ENCODE measurements around the gene GGA1. TPM values are rescaled to one million over a fixed set of nuclear protein-coding genes. Genes with fewer than 3 reads are reported as not detected.

The GGA1 gene
- total RNA-seq, 3 donors from 2014 or later: 70.4 to 79.0 (median 74.3) TPM

- no peaks in the 10 kb centered on the region for H3K36me3 ChIP-seq (ENCODE audit: low read depth)
- H3K9me3 ChIP-seq: no peaks in the 10 kb centered on the region
- H3K4me1 ChIP-seq (ENCODE audit: low read depth): peaks cover 37% of the 10 kb centered on the region
- intact Hi-C loops (cut with DNase I, micrococcal nuclease): loop anchor here in 1 of 2 donors (10.0 kb wide), 1 partner anchor 57 kb away; the partner anchor contains the start of gene NOL12
- ATAC-seq (peak; percentile 46), DNase-seq (peak in 2 of 3 donors; percentile 62 to 85)
- no peak overlapping the region for H3K4me3 ChIP-seq
- no peak for TF ChIP-seq CTCF (IDR thresholded peaks at IDR 0.05)
Measured at GRCh38 chr22:37627545-37627944, 18.9 kb downstream of the GGA1 start.

GRCh38 chr22:37628830-37629229 lies 20.2 kb downstream of the GGA1 start:
- Histone ChIP-seq H3K36me3 (ENCODE audit: low read depth) (no peaks in the 10 kb centered on the region), H3K4me1 (ENCODE audit: low read depth) (peaks cover 43% of the 10 kb centered on the region), H3K4me3 (no peak overlapping the region), H3K9me3 (no peaks in the 10 kb centered on the region)
- DNase-seq: no peak
- intact Hi-C loops (cut with DNase I, micrococcal nuclease): loop anchor here in 1 of 2 donors (10.0 kb wide), 1 partner anchor 56 kb away; the partner anchor contains the start of gene NOL12
- no peak for ATAC-seq
- TF ChIP-seq CTCF (IDR thresholded peaks at IDR 0.05): no peak

GRCh38 chr22:37629928-37630327 lies 21.3 kb downstream of the GGA1 start:
- H3K4me3 ChIP-seq: no peak overlapping the region
- no peaks in the 10 kb centered on the region for H3K9me3 ChIP-seq
- TF ChIP-seq CTCF (IDR thresholded peaks at IDR 0.05): no peak
- ATAC-seq (no peak), DNase-seq (no peak)
- H3K36me3 ChIP-seq (ENCODE audit: low read depth): no peaks in the 10 kb centered on the region
- intact Hi-C loops (cut with DNase I, micrococcal nuclease): loop anchor here in 1 of 2 donors (10.0 kb wide), 1 partner anchor 55 kb away; the partner anchor contains the start of gene NOL12
- peaks cover 48% of the 10 kb centered on the region for H3K4me1 ChIP-seq (ENCODE audit: low read depth)

- H3K9me3 ChIP-seq: no peaks in the 10 kb centered on the region
- TF ChIP-seq CTCF (IDR thresholded peaks at IDR 0.05): no peak
- peaks cover 52% of the 10 kb centered on the region for H3K4me1 ChIP-seq (ENCODE audit: low read depth)
- DNase-seq (no peak), ATAC-seq (no peak)
- H3K36me3 ChIP-seq (ENCODE audit: low read depth): no peaks in the 10 kb centered on the region
- intact Hi-C loops (cut with DNase I, micrococcal nuclease): no loop called here
- no peak overlapping the region for H3K4me3 ChIP-seq
Measured at GRCh38 chr22:37630839-37631435, 22.3 kb downstream of the GGA1 start.

DNA sequence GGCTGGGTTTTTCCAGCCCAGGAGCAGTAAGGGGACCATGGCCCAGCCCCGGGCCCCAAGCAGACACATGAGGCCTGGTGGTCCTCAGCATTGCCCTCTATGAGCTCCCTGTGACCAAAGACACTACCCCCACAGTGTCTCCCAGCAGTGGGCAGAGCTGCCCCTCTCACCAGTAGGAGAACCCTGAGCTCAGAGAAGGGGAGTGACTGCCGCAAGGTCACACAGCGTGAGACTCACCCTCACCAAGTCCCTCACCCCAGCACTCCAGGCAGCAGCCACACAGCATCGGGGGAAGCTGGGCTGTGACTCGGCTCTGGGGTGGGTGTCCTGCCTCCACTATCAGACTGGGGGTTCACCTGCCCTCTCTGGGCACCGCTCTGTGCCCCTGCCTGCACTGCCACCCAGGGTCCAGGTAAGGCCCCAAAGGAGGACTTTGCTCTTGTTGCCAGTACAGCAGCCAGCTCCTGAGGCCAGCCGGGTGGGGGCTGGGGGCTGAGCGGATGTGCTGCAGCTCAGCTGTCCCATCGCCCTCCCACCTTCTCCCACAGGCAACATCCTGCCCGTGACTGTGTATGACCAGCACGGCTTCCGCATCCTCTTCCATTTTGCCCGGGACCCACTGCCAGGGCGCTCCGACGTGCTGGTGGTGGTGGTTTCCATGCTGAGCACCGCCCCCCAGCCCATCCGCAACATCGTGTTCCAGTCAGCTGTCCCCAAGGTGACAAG lies 23.0 kb downstream of the GGA1 start:
- peak in 1 of 3 donors; percentile 44 for DNase-seq
- intact Hi-C loops (cut with DNase I, micrococcal nuclease): no loop called here
- TF ChIP-seq CTCF (IDR thresholded peaks at IDR 0.05): no peak
- ATAC-seq: no peak
- H3K9me3 ChIP-seq: no peaks in the 10 kb centered on the region
- no peak overlapping the region for H3K4me3 ChIP-seq
- H3K36me3 ChIP-seq (ENCODE audit: low read depth): no peaks in the 10 kb centered on the region
- H3K4me1 ChIP-seq (ENCODE audit: low read depth): peaks cover 52% of the 10 kb centered on the region
